Ishikawa (cell line): ENCODE results near the gene CTPS1.

Experiments
- CEBPB ChIP-seq: IDR thresholded peaks from 2 replicates; pipeline ENCODE4 v1.6.1; 2012
- CREB1 ChIP-seq: IDR thresholded peaks from 2 replicates; pipeline ENCODE4 v1.6.1; 2012; ENCODE audit warnings: low read depth
- EGR1 ChIP-seq: IDR thresholded peaks from 2 replicates; pipeline ENCODE4 v1.6.1; 2012
- EP300 ChIP-seq: IDR thresholded peaks from 2 replicates; pipeline ENCODE4 v1.6.1; 2012; ENCODE audit warnings: borderline replicate concordance
- FOXM1 ChIP-seq: IDR thresholded peaks from 2 replicates; pipeline ENCODE4 v1.6.1; 2012; ENCODE audit warnings: low read depth, borderline replicate concordance
- MAX ChIP-seq: IDR thresholded peaks from 2 replicates; pipeline ENCODE4 v1.6.1; 2012
- NFIC ChIP-seq: IDR thresholded peaks from 2 replicates; pipeline ENCODE4 v1.6.1; 2012
- RAD21 ChIP-seq: IDR thresholded peaks from 2 replicates; pipeline ENCODE4 v1.6.1; 2012; ENCODE audit warnings: low read depth
- TAF1 ChIP-seq: IDR thresholded peaks from 2 replicates; pipeline ENCODE4 v1.6.1; 2012; ENCODE audit warnings: low read depth, mild to moderate bottlenecking
- TCF12 ChIP-seq: IDR thresholded peaks from 2 replicates; pipeline ENCODE4 v1.6.1; 2012; ENCODE audit warnings: low read depth
- TEAD4 ChIP-seq: IDR thresholded peaks from 2 replicates; pipeline ENCODE4 v1.6.1; 2012
- USF1 ChIP-seq: IDR thresholded peaks from 2 replicates; pipeline ENCODE4 v1.6.1; 2012
- YY1 ChIP-seq: IDR thresholded peaks from 2 replicates; pipeline ENCODE4 v1.6.1; 2012; ENCODE audit warnings: low read depth
- ZBTB7A ChIP-seq: IDR thresholded peaks from 2 replicates; pipeline ENCODE4 v1.6.1; 2012; ENCODE audit warnings: low read depth
- TF ChIP-seq, protein P1 (sequence below): IDR thresholded peaks from 2 replicates; pipeline ENCODE4 v1.6.1; 2012; ENCODE audit warnings: low read depth, mild to moderate bottlenecking

The CTPS1 gene

GRCh38 chr1:40966417-40966816 is 13.1 kb upstream of the CTPS1 start:
- TF ChIP-seq NFIC = no peak
- TF ChIP-seq RAD21 = no peak
- no peak for TF ChIP-seq TAF1
- no peak for TF ChIP-seq FOXM1
- TF ChIP-seq, protein P1, sequence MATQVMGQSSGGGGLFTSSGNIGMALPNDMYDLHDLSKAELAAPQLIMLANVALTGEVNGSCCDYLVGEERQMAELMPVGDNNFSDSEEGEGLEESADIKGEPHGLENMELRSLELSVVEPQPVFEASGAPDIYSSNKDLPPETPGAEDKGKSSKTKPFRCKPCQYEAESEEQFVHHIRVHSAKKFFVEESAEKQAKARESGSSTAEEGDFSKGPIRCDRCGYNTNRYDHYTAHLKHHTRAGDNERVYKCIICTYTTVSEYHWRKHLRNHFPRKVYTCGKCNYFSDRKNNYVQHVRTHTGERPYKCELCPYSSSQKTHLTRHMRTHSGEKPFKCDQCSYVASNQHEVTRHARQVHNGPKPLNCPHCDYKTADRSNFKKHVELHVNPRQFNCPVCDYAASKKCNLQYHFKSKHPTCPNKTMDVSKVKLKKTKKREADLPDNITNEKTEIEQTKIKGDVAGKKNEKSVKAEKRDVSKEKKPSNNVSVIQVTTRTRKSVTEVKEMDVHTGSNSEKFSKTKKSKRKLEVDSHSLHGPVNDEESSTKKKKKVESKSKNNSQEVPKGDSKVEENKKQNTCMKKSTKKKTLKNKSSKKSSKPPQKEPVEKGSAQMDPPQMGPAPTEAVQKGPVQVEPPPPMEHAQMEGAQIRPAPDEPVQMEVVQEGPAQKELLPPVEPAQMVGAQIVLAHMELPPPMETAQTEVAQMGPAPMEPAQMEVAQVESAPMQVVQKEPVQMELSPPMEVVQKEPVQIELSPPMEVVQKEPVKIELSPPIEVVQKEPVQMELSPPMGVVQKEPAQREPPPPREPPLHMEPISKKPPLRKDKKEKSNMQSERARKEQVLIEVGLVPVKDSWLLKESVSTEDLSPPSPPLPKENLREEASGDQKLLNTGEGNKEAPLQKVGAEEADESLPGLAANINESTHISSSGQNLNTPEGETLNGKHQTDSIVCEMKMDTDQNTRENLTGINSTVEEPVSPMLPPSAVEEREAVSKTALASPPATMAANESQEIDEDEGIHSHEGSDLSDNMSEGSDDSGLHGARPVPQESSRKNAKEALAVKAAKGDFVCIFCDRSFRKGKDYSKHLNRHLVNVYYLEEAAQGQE = no peak
- no peak for TF ChIP-seq CEBPB

DNA sequence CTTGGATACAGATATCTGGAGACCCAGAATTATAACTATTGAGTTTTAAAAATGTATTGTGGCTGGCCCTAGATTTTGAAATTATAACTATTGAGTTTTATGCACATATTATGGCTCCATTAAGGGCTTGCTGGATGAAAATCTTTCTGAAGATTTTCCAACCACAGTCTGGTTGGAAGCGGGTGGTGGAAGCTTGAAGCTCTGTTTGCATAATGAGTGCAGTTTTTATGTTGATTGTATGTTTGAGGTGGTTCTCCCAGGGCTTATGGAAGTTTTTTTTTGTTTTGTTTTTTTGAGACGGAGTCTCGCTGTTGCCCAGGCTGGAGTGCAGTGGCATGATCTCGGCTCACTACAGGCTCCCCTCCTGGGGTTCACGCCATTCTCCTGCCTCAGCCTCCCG is 10.1 kb upstream of the CTPS1 start:
- TF ChIP-seq RAD21 = no peak
- no peak for TF ChIP-seq CREB1
- no peak for TF ChIP-seq NFIC
- TF ChIP-seq EGR1 = no peak
- TF ChIP-seq ZBTB7A = no peak

DNA sequence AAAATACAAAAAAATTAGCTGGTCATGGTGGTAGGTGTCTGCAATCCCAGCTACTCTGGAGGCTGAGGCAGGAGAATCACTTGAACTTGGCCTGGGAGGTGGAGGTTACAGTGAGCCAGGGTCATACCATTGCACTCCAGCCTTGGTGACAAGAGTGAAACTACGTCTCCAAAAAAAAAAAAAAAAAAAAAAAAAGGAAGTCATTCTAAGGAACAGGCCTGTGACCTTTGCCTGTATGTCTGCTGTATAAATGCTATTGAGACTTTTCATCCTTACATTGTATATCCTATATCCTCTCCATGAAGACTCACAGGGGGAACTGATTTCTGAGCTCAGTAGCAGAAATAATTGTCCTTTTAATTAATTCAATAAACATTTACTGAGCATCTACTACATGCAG is 7.5 kb upstream of the CTPS1 start:
- TF ChIP-seq, protein P1 = no peak
- TF ChIP-seq NFIC (no peak), TCF12 (no peak), MAX (no peak), CEBPB (no peak), CREB1 (no peak), RAD21 (no peak), USF1 (no peak), EP300 (no peak), FOXM1 (no peak), ZBTB7A (no peak), TEAD4 (no peak), TAF1 (no peak), EGR1 (no peak), YY1 (no peak)

- TF ChIP-seq NFIC (no peak), TCF12 (no peak), MAX (no peak)
- TF ChIP-seq, protein P1 = no peak
These were observed 5.6 kb upstream of the CTPS1 start for GRCh38 chr1:40973912-40974311.

DNA sequence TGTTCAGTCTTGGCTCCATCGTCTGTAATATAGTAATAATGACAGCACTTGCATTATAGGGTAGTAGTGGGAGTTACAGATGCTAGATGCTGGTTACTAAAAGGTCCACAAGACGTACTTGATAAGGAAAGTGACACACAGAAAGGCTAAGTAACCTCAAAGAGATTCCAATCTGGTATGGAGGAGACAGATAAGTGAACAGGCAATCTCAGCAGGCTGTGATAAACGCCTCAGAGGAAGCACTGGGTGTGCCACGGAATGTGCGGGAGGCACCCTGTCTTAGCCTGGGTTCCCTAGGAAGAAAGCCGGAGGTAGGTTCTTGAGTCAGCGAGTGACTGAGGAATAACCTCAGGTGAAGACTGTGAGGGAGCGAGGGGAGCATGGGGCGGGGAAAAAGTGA is 4.6 kb upstream of the CTPS1 start:
- TF ChIP-seq RAD21 (no peak), MAX (no peak), EP300 (no peak), USF1 (no peak), YY1 (no peak), CREB1 (no peak), TAF1 (no peak)
